Effector memory CD4-positive, alpha-beta T cell (primary cell): ENCODE data around the gene SOX11.

Source experiments
- DNase-seq, 3 donors: peaks; one replicate each; pipeline ENCODE4 v3.0.0-alpha.2; 2020
- H3K27ac ChIP-seq: 2 replicates; pipeline ENCODE4 v1.7.0; 2013; ENCODE audit warnings: mild to moderate bottlenecking, low read length, moderate library complexity; ENCODE audit not compliant: insufficient read depth, poor library complexity, severe bottlenecking
- H3K27me3 ChIP-seq: replicated peaks from 2 replicates; pipeline ENCODE4 v1.7.0; 2013; ENCODE audit warnings: mild to moderate bottlenecking, low read length; ENCODE audit not compliant: insufficient read depth, control insufficient read depth, poor library complexity, severe bottlenecking
- H3K36me3 ChIP-seq: 2 replicates; pipeline ENCODE4 v1.7.0; 2013; ENCODE audit warnings: mild to moderate bottlenecking, low read length, moderate library complexity; ENCODE audit not compliant: control insufficient read depth, insufficient read depth
- H3K4me1 ChIP-seq: 2 replicates; pipeline ENCODE4 v1.7.0; 2013; ENCODE audit warnings: low read length, mild to moderate bottlenecking; ENCODE audit not compliant: control insufficient read depth, insufficient read depth, poor library complexity, severe bottlenecking
- H3K4me3 ChIP-seq: 2 replicates; pipeline ENCODE4 v1.7.0; 2013; ENCODE audit warnings: low read length, low read depth, mild to moderate bottlenecking; ENCODE audit not compliant: insufficient read depth, poor library complexity, severe bottlenecking
- H3K9me3 ChIP-seq: 2 replicates; pipeline ENCODE4 v1.7.0; 2013; ENCODE audit warnings: mild to moderate bottlenecking, low read length, moderate library complexity; ENCODE audit not compliant: control insufficient read depth

SOX11 gene

GRCh38 chr2:5749347-5749746, 57.2 kb downstream of the SOX11 start:
- Histone ChIP-seq H3K4me1 (no peaks in the 10 kb centered on the region), H3K4me3 (no peak overlapping the region), H3K27me3 (no peaks in the 10 kb centered on the region), H3K36me3 (no peaks in the 10 kb centered on the region), H3K9me3 (no peaks in the 10 kb centered on the region), H3K27ac (no peak overlapping the region)
- DNase-seq = no peak
